ENCODE results near the gene HOPX.

DNA sequence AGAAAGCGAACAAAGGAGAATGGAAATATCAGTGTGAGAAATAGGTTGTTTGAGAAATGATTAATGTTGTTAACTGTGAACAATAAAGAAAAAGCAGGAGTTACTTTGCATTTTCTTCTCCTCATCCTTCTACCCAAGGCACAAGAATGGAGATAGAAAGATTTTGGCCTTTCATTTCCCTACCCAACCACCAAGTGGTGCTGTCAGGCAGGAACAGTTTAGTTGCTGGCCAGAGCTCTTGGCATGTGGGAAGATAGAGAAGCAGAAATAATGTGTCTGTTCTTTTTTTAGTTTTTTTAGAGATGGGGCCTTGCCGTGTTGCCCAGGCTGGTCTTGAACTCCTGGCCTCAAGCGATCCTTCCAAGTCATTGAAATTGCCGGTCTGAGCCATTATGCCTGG, 12.8 kb downstream of the HOPX start:
- no peak for TF ChIP-seq POLR2AphosphoS5 (IDR thresholded peaks at IDR 0.05; ENCODE audit: low read depth, low read length)
- TF ChIP-seq TAF1 (IDR thresholded peaks at IDR 0.05; ENCODE audit: borderline replicate concordance, insufficient read depth, low read length): no peak
- TF ChIP-seq, protein P1, sequence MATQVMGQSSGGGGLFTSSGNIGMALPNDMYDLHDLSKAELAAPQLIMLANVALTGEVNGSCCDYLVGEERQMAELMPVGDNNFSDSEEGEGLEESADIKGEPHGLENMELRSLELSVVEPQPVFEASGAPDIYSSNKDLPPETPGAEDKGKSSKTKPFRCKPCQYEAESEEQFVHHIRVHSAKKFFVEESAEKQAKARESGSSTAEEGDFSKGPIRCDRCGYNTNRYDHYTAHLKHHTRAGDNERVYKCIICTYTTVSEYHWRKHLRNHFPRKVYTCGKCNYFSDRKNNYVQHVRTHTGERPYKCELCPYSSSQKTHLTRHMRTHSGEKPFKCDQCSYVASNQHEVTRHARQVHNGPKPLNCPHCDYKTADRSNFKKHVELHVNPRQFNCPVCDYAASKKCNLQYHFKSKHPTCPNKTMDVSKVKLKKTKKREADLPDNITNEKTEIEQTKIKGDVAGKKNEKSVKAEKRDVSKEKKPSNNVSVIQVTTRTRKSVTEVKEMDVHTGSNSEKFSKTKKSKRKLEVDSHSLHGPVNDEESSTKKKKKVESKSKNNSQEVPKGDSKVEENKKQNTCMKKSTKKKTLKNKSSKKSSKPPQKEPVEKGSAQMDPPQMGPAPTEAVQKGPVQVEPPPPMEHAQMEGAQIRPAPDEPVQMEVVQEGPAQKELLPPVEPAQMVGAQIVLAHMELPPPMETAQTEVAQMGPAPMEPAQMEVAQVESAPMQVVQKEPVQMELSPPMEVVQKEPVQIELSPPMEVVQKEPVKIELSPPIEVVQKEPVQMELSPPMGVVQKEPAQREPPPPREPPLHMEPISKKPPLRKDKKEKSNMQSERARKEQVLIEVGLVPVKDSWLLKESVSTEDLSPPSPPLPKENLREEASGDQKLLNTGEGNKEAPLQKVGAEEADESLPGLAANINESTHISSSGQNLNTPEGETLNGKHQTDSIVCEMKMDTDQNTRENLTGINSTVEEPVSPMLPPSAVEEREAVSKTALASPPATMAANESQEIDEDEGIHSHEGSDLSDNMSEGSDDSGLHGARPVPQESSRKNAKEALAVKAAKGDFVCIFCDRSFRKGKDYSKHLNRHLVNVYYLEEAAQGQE (IDR thresholded peaks at IDR 0.05; ENCODE audit: insufficient read depth in 1 of 2, low read depth in 2 of 2, low read length in 2 of 2): no peak
- TF ChIP-seq SIN3A (IDR thresholded peaks at IDR 0.05; ENCODE audit: borderline replicate concordance, insufficient read depth, low read length): no peak
- no peak for TF ChIP-seq FOXP2 (optimal IDR thresholded peaks at IDR 0.05; ENCODE audit: borderline replicate concordance, extremely low read depth, extremely low read length, insufficient read depth)
